DOHH2 (cell line): ENCODE results near the gene CPLX1.
A peak's percentile ranks its signal among the peaks of the same experiment; 100 is the strongest.

Experiments used
- H3F3A ChIP-seq: fragments of 200-600 bp; sonication (generic), shearing (Covaris generic); 2 replicates; pipeline ENCODE4 v1.6.0; 2016; ENCODE audit warnings: antibody characterized with exemption, mild to moderate bottlenecking; ENCODE audit not compliant: control insufficient read depth, insufficient read depth
- H3K27ac ChIP-seq: fragments of 200-600 bp; sonication (generic); 2 replicates; pipeline ENCODE4 v1.5.1; 2014; ENCODE audit warnings: low read depth, mild to moderate bottlenecking, low read length, moderate library complexity
- H3K27me3 ChIP-seq: fragments of 200-600 bp; sonication (generic); 2 replicates; pipeline ENCODE4 v1.6.1; 2014; ENCODE audit warnings: mild to moderate bottlenecking, low read length, mixed read lengths; ENCODE audit not compliant: control insufficient read depth
- H3K36me3 ChIP-seq: fragments of 200-600 bp; sonication (generic); 2 replicates; pipeline ENCODE4 v1.6.1; 2014; ENCODE audit warnings: mild to moderate bottlenecking, low read length, moderate library complexity, mixed read lengths; ENCODE audit not compliant: control insufficient read depth
- H3K4me1 ChIP-seq: fragments of 200-600 bp; sonication (generic); 2 replicates; pipeline ENCODE4 v1.6.1; 2014; ENCODE audit warnings: mild to moderate bottlenecking, low read length, mixed read lengths; ENCODE audit not compliant: control insufficient read depth
- H3K4me2 ChIP-seq: fragments of 200-600 bp; sonication (generic); 2 replicates; pipeline ENCODE4 v1.6.0; 2014; ENCODE audit warnings: mild to moderate bottlenecking, low read length, moderate library complexity
- H3K4me3 ChIP-seq: fragments of 200-600 bp; sonication (generic); 2 replicates; pipeline ENCODE4 v1.5.1; 2014; ENCODE audit warnings: mild to moderate bottlenecking, low read length, mixed read lengths
- H3K79me2 ChIP-seq: fragments of 200-600 bp; sonication (generic); 2 replicates; pipeline ENCODE4 v1.6.1; 2014; ENCODE audit warnings: mild to moderate bottlenecking, low read length, mixed read lengths; ENCODE audit not compliant: control insufficient read depth
- H3K9me2 ChIP-seq: fragments of 200-600 bp; sonication (generic); replicated peaks from 2 replicates; pipeline ENCODE4 v1.6.1; 2014; ENCODE audit warnings: mild to moderate bottlenecking, low read length, mixed read lengths; ENCODE audit not compliant: control insufficient read depth
- H3K9me3 ChIP-seq: fragments of 200-600 bp; sonication (generic); 2 replicates; pipeline ENCODE4 v1.6.1; 2014; ENCODE audit warnings: antibody characterized with exemption, low read length, mixed read lengths; ENCODE audit not compliant: control insufficient read depth, insufficient read depth
- H4K20me1 ChIP-seq: fragments of 200-600 bp; sonication (generic); 2 replicates; pipeline ENCODE4 v1.6.0; 2014; ENCODE audit warnings: low read depth, mild to moderate bottlenecking, antibody characterized with exemption, low read length, moderate library complexity; ENCODE audit not compliant: control insufficient read depth, insufficient read depth
- CTCF ChIP-seq: fragments of 200-600 bp; sonication (generic); IDR thresholded peaks from one replicate; pipeline ENCODE4 v1.5.1; 2014; ENCODE audit warnings: antibody characterized with exemption, mild to moderate bottlenecking, low read depth, low read length; ENCODE audit not compliant: poor library complexity, severe bottlenecking
- EZH2phosphoT487 ChIP-seq: fragments of 200-600 bp; sonication (generic); IDR thresholded peaks from 2 replicates; pipeline ENCODE4 v1.6.1; 2017; ENCODE audit warnings: borderline replicate concordance, mild to moderate bottlenecking, antibody characterized with exemption, low read length, moderate library complexity, mixed read lengths

CPLX1 gene

GRCh38 chr4:796206-796605 lies 29.7 kb downstream of the CPLX1 start:
- Histone ChIP-seq H3K9me3 (no peaks in the 10 kb centered on the region), H3K4me1 (peaks cover 95% of the 10 kb centered on the region), H3K27ac (peak overlapping the region; percentile 97), H3K36me3 (no peaks in the 10 kb centered on the region), H3K9me2 (no peaks in the 10 kb centered on the region), H3F3A (peaks cover 42% of the 10 kb centered on the region), H3K27me3 (no peaks in the 10 kb centered on the region), H4K20me1 (no peaks in the 10 kb centered on the region), H3K4me3 (peak overlapping the region; percentile 76), H3K4me2 (peak overlapping the region; percentile 96), H3K79me2 (0 out of 2 replicates have a peak, but pooled peaks cover 2% of the 10 kb centered on the region)
- TF ChIP-seq EZH2phosphoT487 (no peak), CTCF (no peak)

GRCh38 chr4:795726-796119 lies 30.2 kb downstream of the CPLX1 start:
- Histone ChIP-seq H3K9me3 (no peaks in the 10 kb centered on the region), H3K27me3 (no peaks in the 10 kb centered on the region), H3K4me1 (peaks cover 90% of the 10 kb centered on the region), H3K9me2 (no peaks in the 10 kb centered on the region), H3K4me3 (peak overlapping the region; percentile 76), H4K20me1 (no peaks in the 10 kb centered on the region), H3K79me2 (0 out of 2 replicates have a peak, but pooled peaks cover 2% of the 10 kb centered on the region), H3F3A (peaks cover 42% of the 10 kb centered on the region), H3K36me3 (no peaks in the 10 kb centered on the region), H3K4me2 (peak overlapping the region; percentile 96), H3K27ac (peak overlapping the region; percentile 97)
- TF ChIP-seq EZH2phosphoT487 (no peak), CTCF (no peak)

GRCh38 chr4:794900-795725 lies 30.8 kb downstream of the CPLX1 start:
- peak overlapping the region; percentile 96 for H3K4me2 ChIP-seq
- H3F3A ChIP-seq = peaks cover 41% of the 10 kb centered on the region
- no peaks in the 10 kb centered on the region for H3K27me3 ChIP-seq

More at GRCh38 chr4:794900-795725, 30.8 kb downstream of the CPLX1 start:
- H3K79me2 ChIP-seq = 0 out of 2 replicates have a peak, but pooled peaks cover 2% of the 10 kb centered on the region
- H4K20me1 ChIP-seq = no peaks in the 10 kb centered on the region
- peaks cover 88% of the 10 kb centered on the region for H3K4me1 ChIP-seq
- H3K36me3 ChIP-seq = no peaks in the 10 kb centered on the region
- H3K4me3 ChIP-seq = peak overlapping the region; percentile 76
- no peak for TF ChIP-seq EZH2phosphoT487
- peak; percentile 35 for TF ChIP-seq CTCF
- peak overlapping the region; percentile 97 for H3K27ac ChIP-seq
- H3K9me3 ChIP-seq = no peaks in the 10 kb centered on the region
- no peaks in the 10 kb centered on the region for H3K9me2 ChIP-seq
